HepG2 (cell line): ENCODE results near the gene BCL2L1. TPM values are rescaled to one million over a fixed set of nuclear protein-coding genes. Genes with fewer than 3 reads are reported as not detected.

Source experiments
- SOX6 ChIP-seq, 2 experiments: fragments of 450-650 bp in 1 of 2; sonication (generic) in 1 of 2; formaldehyde crosslinking in 1 of 2; IDR thresholded peaks; 2 replicates each; pipeline versions ENCODE4 v1.4.0 to v1.6.1; 2017 to 2020; ENCODE audit warnings: antibody characterized with exemption in 1 of 2, mild to moderate bottlenecking in 1 of 2, missing genetic modification reagents in 1 of 2
- ZNF136 ChIP-seq: sonication (generic); formaldehyde crosslinking; IDR thresholded peaks from 2 replicates; pipeline ENCODE4 v1.8.1; 2022; ENCODE audit warnings: low read depth, mild to moderate bottlenecking, moderate library complexity, missing genetic modification reagents
- ZNF609 ChIP-seq: sonication (generic); formaldehyde crosslinking; IDR thresholded peaks from 2 replicates; pipeline ENCODE4 v1.4.0; 2020; ENCODE audit warnings: mild to moderate bottlenecking, missing genetic modification reagents, borderline replicate concordance
- ZSCAN20 ChIP-seq: sonication (generic); formaldehyde crosslinking; IDR thresholded peaks from 2 replicates; pipeline ENCODE4 v1.4.0; 2020; ENCODE audit warnings: missing genetic modification reagents, mild to moderate bottlenecking, borderline replicate concordance
- polyA plus RNA-seq, 8 experiments: library from polyadenylated mRNA; depleted of rRNA in 3 of 8; stranded (reverse) in 7 of 8; unstranded in 1 of 8; fragments of >200 nt; fragmentation: Illumina TruSeq in 4 of 8; extraction: Trizol in 4 of 8; gene quantifications; 2 replicates each; pipeline versions ENCODE4 v1.2.1 to v1.2.3, GENCODE V29; 2011 to 2016; ENCODE audit warnings: low read depth in 4 of 8, missing spikeins in 1 of 8, mixed read lengths in 1 of 8; ENCODE audit not compliant: insufficient read depth in 1 of 8
- total RNA-seq, 5 experiments: library from RNA; depleted of rRNA; stranded (reverse); fragments of >200 nt; fragmentation: Illumina TruSeq; extraction: Trizol; gene quantifications; 2 replicates each; pipeline ENCODE4 v1.2.3, GENCODE V29; 2016; ENCODE audit warnings: low read depth in 1 of 5
- TF ChIP-seq, protein P1 (sequence below), 2 experiments: sonication (generic) in 1 of 2; formaldehyde crosslinking in 1 of 2; IDR thresholded peaks; 2 replicates each; pipeline versions ENCODE4 v1.6.1 to v1.9.0; 2014 to 2022; ENCODE audit warnings: antibody characterized with exemption in 1 of 2, borderline replicate concordance in 1 of 2, inconsistent platforms in 1 of 2, low read depth in 1 of 2, missing genetic modification reagents in 1 of 2
- TF ChIP-seq, protein P2 (sequence below): IDR thresholded peaks from 2 replicates; pipeline ENCODE4 v1.6.1; 2016; ENCODE audit warnings: low read depth, missing genetic modification reagents, missing compliant biosample characterization
- TF ChIP-seq, protein P3 (sequence below): conservative IDR thresholded peaks from 2 replicates; pipeline ENCODE4 v1.6.1; 2018; ENCODE audit warnings: missing genetic modification reagents

The BCL2L1 gene
- total and polyA plus RNA-seq, 2 of the 13 experiments (the other 11 are each of a cell fraction or from before 2014, with no cell fraction given) = 164 to 258 TPM

GRCh38 chr20:31678389-31679356 is 44.0 kb downstream of the BCL2L1 start (continued):
- TF ChIP-seq, protein P1, sequence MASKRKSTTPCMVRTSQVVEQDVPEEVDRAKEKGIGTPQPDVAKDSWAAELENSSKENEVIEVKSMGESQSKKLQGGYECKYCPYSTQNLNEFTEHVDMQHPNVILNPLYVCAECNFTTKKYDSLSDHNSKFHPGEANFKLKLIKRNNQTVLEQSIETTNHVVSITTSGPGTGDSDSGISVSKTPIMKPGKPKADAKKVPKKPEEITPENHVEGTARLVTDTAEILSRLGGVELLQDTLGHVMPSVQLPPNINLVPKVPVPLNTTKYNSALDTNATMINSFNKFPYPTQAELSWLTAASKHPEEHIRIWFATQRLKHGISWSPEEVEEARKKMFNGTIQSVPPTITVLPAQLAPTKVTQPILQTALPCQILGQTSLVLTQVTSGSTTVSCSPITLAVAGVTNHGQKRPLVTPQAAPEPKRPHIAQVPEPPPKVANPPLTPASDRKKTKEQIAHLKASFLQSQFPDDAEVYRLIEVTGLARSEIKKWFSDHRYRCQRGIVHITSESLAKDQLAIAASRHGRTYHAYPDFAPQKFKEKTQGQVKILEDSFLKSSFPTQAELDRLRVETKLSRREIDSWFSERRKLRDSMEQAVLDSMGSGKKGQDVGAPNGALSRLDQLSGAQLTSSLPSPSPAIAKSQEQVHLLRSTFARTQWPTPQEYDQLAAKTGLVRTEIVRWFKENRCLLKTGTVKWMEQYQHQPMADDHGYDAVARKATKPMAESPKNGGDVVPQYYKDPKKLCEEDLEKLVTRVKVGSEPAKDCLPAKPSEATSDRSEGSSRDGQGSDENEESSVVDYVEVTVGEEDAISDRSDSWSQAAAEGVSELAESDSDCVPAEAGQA (IDR thresholded peaks at IDR 0.05; ENCODE audit: low read depth) = no peak
- TF ChIP-seq, protein P1 (CRISPR knock-in tag; IDR thresholded peaks at IDR 0.05; ENCODE audit: borderline replicate concordance) = no peak
- TF ChIP-seq, protein P2, sequence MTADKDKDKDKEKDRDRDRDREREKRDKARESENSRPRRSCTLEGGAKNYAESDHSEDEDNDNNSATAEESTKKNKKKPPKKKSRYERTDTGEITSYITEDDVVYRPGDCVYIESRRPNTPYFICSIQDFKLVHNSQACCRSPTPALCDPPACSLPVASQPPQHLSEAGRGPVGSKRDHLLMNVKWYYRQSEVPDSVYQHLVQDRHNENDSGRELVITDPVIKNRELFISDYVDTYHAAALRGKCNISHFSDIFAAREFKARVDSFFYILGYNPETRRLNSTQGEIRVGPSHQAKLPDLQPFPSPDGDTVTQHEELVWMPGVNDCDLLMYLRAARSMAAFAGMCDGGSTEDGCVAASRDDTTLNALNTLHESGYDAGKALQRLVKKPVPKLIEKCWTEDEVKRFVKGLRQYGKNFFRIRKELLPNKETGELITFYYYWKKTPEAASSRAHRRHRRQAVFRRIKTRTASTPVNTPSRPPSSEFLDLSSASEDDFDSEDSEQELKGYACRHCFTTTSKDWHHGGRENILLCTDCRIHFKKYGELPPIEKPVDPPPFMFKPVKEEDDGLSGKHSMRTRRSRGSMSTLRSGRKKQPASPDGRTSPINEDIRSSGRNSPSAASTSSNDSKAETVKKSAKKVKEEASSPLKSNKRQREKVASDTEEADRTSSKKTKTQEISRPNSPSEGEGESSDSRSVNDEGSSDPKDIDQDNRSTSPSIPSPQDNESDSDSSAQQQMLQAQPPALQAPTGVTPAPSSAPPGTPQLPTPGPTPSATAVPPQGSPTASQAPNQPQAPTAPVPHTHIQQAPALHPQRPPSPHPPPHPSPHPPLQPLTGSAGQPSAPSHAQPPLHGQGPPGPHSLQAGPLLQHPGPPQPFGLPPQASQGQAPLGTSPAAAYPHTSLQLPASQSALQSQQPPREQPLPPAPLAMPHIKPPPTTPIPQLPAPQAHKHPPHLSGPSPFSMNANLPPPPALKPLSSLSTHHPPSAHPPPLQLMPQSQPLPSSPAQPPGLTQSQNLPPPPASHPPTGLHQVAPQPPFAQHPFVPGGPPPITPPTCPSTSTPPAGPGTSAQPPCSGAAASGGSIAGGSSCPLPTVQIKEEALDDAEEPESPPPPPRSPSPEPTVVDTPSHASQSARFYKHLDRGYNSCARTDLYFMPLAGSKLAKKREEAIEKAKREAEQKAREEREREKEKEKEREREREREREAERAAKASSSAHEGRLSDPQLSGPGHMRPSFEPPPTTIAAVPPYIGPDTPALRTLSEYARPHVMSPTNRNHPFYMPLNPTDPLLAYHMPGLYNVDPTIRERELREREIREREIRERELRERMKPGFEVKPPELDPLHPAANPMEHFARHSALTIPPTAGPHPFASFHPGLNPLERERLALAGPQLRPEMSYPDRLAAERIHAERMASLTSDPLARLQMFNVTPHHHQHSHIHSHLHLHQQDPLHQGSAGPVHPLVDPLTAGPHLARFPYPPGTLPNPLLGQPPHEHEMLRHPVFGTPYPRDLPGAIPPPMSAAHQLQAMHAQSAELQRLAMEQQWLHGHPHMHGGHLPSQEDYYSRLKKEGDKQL (CRISPR knock-in tag) = peak; percentile 52; the same call in 1 of the 2 replicates
- TF ChIP-seq, protein P3, sequence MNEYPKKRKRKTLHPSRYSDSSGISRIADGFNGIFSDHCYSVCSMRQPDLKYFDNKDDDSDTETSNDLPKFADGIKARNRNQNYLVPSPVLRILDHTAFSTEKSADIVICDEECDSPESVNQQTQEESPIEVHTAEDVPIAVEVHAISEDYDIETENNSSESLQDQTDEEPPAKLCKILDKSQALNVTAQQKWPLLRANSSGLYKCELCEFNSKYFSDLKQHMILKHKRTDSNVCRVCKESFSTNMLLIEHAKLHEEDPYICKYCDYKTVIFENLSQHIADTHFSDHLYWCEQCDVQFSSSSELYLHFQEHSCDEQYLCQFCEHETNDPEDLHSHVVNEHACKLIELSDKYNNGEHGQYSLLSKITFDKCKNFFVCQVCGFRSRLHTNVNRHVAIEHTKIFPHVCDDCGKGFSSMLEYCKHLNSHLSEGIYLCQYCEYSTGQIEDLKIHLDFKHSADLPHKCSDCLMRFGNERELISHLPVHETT (CRISPR knock-in tag) = no peak
- peak; percentile 67; the same call in 1 of the 2 replicates for TF ChIP-seq ZNF609 (CRISPR knock-in tag)
- TF ChIP-seq SOX6 (IDR thresholded peaks at IDR 0.05) = no peak
- TF ChIP-seq SOX6 (CRISPR knock-in tag; IDR thresholded peaks at IDR 0.05) = peak; percentile 32; the same call in 1 of the 2 replicates
- no peak for TF ChIP-seq ZSCAN20 (CRISPR knock-in tag)
- 0 out of 2 replicates have a peak, but pooled peaks have one; percentile 76 for TF ChIP-seq ZNF136 (CRISPR knock-in tag)
